Lower lobe of right lung (tissue), 2 donors: ENCODE measurements around the gene JPH3. TPM values are rescaled to one million over a fixed set of nuclear protein-coding genes. Genes with fewer than 3 reads are reported as not detected.

ENCODE experiments used
- ATAC-seq, 2 donors: fragments of 200-7000 bp; cut with Tn5 transposase; one replicate each; pipeline ENCODE4 v1.9.1; 2020 to 2022; ENCODE audit warnings: mild to moderate bottlenecking in 2 of 2, moderate library complexity in 2 of 2
- DNase-seq: peaks from one replicate; pipeline ENCODE4 v3.0.0-alpha.2; 2020
- H3K27ac ChIP-seq: fragments of 200-600 bp; one replicate; pipeline ENCODE4 v1.8.0; 2022
- H3K27me3 ChIP-seq: fragments of 200-600 bp; one replicate; pipeline ENCODE4 v1.8.0; 2022; ENCODE audit warnings: low read depth
- H3K36me3 ChIP-seq: fragments of 200-600 bp; one replicate; pipeline ENCODE4 v1.8.0; 2022; ENCODE audit warnings: mild to moderate bottlenecking
- H3K4me1 ChIP-seq: fragments of 200-600 bp; one replicate; pipeline ENCODE4 v1.8.0; 2022
- H3K4me3 ChIP-seq: fragments of 200-600 bp; one replicate; pipeline ENCODE4 v1.8.0; 2022; ENCODE audit warnings: mild to moderate bottlenecking
- H3K9me3 ChIP-seq: fragments of 200-600 bp; one replicate; pipeline ENCODE4 v1.8.0; 2022
- intact Hi-C: fragments of 100-400 bp; cut with DNase I; formaldehyde crosslinking; loops from one replicate; pipeline ENCODE4 v1.11.0; 2022
- total RNA-seq: library from RNA; stranded (reverse); fragmentation: NEBNext Ultra II Directional; extraction: Animal tissue kit (Norgen Biotek cat#: 25700); gene quantifications from one replicate; pipeline ENCODE4 v1.2.1, GENCODE V29; 2021
- TF ChIP-seq, protein P1 (sequence below): fragments of 200-600 bp; IDR thresholded peaks from one replicate; pipeline ENCODE4 v1.8.0; 2022; ENCODE audit warnings: antibody characterized with exemption, mild to moderate bottlenecking
- donor health status: DM: no; HTN: yes; CAD: no; lungs with severe emphysema.

JPH3 gene
- total RNA-seq, 1 donor from 2014 or later, result 0.12 TPM

DNA sequence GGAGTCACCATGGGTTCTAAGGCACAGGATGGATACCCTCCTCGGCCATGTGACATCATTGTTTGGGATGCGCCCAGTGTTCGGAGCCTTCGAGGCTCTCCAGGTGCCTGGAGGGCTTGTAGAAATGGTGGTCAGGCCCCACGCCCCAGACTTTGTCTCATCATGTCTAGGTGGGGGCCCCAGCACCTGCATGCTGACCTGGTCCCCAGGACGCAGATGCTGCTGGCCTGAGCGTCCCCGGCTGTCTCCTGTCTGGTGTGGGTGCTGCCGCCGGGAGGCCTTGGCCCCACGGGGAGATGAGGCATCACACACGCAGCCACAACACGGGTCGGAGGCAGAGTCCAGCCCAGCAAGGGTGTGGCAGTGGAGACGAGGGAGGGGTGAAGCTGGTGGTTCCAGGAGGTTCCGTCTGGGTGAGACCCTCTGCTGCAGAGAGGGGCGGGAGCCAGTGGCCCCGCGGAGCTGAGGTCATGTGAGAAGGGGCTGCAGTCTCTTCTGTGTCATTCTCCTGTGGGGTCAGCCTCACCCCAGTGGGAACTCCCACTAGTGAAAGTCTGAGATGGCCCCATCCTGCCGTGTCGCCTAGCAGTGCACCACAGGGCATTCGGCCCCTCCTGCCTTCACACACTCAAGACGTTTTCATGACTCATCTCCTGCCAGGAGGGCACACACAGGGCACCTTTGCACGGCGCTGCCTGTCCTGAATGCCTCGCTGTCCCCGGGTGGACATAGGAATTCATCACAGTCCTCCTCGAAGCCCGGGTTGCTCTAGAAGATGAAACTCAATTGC is 46.6 kb downstream of the JPH3 start:
- intact Hi-C loops, result no loop called here
- ATAC-seq, result no peak
- Histone ChIP-seq H3K36me3 (no peaks in the 10 kb centered on the region), H3K9me3 (no peaks in the 10 kb centered on the region), H3K27ac (no peak overlapping the region), H3K4me3 (no peak overlapping the region), H3K4me1 (no peaks in the 10 kb centered on the region), H3K27me3 (peaks cover 29% of the 10 kb centered on the region)
- DNase-seq, result no peak
- TF ChIP-seq, protein P1, sequence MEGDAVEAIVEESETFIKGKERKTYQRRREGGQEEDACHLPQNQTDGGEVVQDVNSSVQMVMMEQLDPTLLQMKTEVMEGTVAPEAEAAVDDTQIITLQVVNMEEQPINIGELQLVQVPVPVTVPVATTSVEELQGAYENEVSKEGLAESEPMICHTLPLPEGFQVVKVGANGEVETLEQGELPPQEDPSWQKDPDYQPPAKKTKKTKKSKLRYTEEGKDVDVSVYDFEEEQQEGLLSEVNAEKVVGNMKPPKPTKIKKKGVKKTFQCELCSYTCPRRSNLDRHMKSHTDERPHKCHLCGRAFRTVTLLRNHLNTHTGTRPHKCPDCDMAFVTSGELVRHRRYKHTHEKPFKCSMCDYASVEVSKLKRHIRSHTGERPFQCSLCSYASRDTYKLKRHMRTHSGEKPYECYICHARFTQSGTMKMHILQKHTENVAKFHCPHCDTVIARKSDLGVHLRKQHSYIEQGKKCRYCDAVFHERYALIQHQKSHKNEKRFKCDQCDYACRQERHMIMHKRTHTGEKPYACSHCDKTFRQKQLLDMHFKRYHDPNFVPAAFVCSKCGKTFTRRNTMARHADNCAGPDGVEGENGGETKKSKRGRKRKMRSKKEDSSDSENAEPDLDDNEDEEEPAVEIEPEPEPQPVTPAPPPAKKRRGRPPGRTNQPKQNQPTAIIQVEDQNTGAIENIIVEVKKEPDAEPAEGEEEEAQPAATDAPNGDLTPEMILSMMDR, result no peak

DNA sequence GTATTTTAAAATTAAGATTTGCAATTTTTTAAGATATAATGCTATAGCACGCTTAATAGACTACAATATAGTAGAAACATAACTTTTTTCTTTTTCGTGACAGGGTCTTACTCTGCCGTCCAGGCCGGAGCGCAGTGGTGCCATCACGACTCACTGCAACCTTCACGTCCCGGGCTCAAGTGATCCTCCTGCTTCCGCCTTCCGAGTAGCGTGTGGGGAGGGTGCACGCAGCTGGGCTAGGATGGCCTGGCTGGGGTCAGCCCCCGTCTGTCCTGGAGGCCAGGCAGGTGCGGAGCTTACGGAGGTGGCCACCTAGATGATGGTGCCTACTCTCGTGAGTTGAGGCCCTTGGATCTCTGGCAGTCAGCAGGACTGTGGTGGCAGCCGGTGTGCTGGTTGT is 50.1 kb downstream of the JPH3 start:
- no peak overlapping the region for H3K27ac ChIP-seq
- intact Hi-C loops, result no loop called here

DNA sequence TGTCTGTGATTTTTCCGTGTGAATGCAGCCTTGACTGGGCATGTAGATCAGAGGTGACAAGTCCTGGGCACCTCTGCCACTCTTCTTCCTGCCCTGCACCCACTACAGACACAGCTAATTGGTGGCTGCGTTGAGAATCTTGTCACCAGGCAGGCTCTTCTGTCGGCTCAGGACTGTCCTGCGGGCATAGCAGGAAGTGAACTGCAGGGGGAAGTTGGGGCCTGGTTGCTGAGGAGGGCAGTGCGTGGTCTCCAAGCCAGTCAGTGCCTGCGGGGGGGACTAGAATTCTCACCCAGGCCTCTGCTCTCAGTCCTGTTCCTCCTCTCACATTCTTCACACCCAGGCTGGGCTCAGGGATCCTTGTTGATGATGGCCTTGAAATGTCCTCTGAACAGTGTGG is 50.5 kb downstream of the JPH3 start:
- Histone ChIP-seq H3K27me3 (peaks cover 18% of the 10 kb centered on the region), H3K9me3 (no peaks in the 10 kb centered on the region), H3K4me1 (no peaks in the 10 kb centered on the region), H3K4me3 (no peak overlapping the region), H3K27ac (no peak overlapping the region), H3K36me3 (no peaks in the 10 kb centered on the region)
- TF ChIP-seq, protein P1, result no peak
- DNase-seq, result no peak
- intact Hi-C loops, result no loop called here
- no peak for ATAC-seq

More for the DNA sequence above, 50.1 kb downstream of the JPH3 start:
- Histone ChIP-seq H3K36me3 (no peaks in the 10 kb centered on the region), H3K4me1 (no peaks in the 10 kb centered on the region), H3K4me3 (no peak overlapping the region), H3K27me3 (peaks cover 22% of the 10 kb centered on the region), H3K9me3 (no peaks in the 10 kb centered on the region)
- TF ChIP-seq, protein P1, result no peak
- DNase-seq (no peak), ATAC-seq (no peak)

DNA sequence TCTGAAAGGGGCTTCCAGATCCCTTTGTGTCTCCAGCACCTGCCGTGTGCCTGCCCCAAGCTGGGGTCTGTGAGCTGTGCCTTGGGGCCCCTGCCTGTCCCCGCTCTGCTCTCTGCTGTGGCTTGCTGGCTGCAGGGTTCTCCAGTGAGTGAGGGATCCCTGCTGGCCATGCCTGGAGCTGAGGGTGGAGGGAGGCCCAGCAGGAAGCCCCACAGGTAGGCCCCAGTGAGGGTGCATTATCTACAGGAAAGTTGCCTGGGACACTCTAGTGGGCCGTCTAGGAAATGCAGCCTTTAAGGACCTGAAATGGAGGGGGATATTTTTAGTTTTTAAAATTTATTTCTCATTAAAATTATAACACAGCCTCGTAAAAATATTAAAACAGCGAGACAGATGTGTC is 50.9 kb downstream of the JPH3 start:
- ATAC-seq, result no peak

DNA sequence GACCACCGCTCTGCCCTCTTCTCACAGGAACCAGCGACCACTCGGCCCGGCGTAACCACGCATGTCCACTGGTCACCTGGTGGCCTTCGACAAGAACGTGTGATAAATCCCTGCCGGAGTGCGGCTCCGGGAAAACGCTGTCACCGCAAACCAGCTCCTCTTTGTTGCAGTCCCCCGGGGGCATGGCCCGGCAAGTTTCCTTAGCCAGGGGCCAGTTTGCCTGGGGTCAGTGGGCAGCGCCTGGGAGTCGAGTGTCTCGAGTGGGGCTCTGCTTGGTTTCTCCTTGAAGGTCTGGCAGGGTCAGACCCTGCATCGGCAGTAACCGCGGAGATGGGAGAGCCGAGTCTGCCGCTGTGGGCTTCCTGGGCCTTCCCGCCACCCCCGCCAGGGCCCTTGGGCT is 52.5 kb downstream of the JPH3 start:
- Histone ChIP-seq H3K36me3 (no peaks in the 10 kb centered on the region), H3K4me3 (no peak overlapping the region), H3K4me1 (no peaks in the 10 kb centered on the region), H3K9me3 (no peaks in the 10 kb centered on the region), H3K27me3 (peaks cover 4% of the 10 kb centered on the region), H3K27ac (no peak overlapping the region)
- ATAC-seq (no peak), DNase-seq (no peak)
- TF ChIP-seq, protein P1, result no peak
- intact Hi-C loops, result no loop called here

More for the DNA sequence above, 50.9 kb downstream of the JPH3 start:
- Histone ChIP-seq H3K4me3 (no peak overlapping the region), H3K9me3 (no peaks in the 10 kb centered on the region), H3K27me3 (peaks cover 14% of the 10 kb centered on the region), H3K27ac (no peak overlapping the region), H3K4me1 (no peaks in the 10 kb centered on the region), H3K36me3 (no peaks in the 10 kb centered on the region)
- TF ChIP-seq, protein P1, result peak; percentile 5
- intact Hi-C loops, result no loop called here
- no peak for DNase-seq
